ENCODE results near the gene PSMA6.
"Not testable (repeated sequence)": the region's sequence is repeated elsewhere in the genome, so short reads cannot be mapped to it uniquely, and the experiment has no call there.

The PSMA6 gene

DNA sequence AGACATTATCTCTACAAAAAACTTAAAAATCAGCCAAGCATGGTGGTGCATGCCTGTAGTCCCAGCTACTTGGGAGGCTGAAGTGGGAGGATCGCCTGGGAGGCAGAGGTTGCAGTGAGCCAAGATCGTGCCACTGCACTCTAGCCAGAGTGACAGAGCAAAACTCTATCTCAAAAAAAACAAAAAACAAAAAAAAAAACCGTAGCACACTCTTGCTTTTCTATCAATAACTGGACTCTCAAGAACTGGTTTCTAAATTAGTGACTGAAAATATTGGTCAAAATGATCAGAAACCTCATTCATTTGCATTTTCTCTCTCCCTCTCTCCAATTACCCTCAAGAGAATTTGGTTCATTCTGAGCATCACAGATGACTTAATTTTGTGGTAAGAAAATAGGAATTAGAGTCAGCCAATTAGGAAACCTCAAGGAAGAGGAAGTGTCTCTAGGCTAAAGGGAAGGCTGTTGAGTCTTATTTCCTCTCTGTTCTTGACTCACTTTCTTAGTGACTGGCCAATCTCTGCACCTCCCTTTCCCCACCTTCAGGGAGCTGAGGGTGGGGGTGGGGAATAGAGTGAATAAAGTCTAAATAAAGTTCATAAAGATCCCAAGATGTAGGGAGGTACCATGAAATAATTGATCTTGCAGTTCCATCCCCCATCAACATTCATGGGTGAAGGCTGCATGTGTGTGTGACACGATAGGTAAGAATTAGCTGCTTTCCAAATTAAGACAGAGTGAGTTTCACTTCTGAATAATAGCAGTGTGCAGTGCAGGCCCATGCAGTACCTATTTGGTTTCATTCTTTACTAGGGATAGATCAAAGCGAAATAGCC, 6.8 kb upstream of the PSMA6 start:
- DNase-seq, result no peak

DNA sequence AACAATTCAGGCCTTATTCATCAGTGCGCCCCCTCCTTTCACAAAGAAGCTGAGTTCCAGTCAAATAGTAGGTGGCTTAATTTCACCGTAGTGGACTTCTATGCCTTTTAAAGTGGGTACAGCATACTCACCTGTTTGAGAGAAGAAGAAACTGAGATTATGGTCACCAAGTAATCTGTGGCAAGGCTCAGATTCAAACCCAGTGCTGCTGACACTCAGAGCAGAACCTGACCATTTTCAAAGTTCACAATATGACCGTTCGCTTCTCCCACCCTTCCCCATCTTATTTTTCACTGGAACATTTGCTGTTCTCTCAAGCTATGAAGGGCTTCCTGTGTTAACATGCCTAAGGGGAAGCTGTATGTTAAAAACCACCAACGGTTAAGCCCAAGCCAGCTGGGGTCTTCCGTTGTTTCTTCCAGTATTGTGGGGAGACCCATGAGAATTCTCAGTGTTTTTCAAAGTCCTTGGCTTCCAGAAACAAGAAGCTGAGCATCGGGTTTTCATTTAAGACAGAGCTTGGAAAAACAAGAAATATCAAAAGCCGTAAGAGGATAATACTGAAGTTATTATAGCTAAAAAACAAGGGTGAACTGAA, 6.1 kb upstream of the PSMA6 start:
- DNase-seq, result no peak

GRCh38 chr14:35286707-35287106, 5.5 kb upstream of the PSMA6 start:
- no peak for DNase-seq

- no peak for DNase-seq
These were observed 4.7 kb upstream of the PSMA6 start for GRCh38 chr14:35287431-35288013.

DNA sequence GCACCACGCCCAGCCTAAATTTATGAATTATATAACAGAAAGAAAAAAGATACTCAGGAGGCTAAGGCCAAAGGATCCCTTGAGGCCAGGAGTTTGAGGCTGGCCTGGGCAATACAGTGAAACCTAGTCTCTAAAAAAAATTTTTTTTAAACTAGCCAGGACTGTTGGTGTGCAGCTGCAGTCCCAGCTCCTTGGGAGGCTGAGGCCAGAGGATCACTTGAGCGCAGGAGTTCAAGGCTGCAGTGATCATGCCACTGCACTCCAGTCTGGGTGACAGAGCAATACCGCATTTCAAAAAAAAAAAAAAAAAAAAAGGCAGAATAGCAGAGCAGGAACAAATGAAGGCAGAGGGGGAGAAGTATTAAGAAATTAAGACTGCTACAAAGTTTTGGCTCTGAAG, 2.6 kb upstream of the PSMA6 start:
- no peak for DNase-seq

- DNase-seq, result no peak
These were observed 784 bp downstream of the PSMA6 start for GRCh38 chr14:35292770-35293561.

- no peak for DNase-seq
These were observed 3.6 kb downstream of the PSMA6 start for GRCh38 chr14:35295845-35296161.

GRCh38 chr14:35296545-35296944, 4.4 kb downstream of the PSMA6 start:
- DNase-seq, result no peak

- no peak for DNase-seq
These were observed 5.5 kb downstream of the PSMA6 start for GRCh38 chr14:35297706-35298105.

DNA sequence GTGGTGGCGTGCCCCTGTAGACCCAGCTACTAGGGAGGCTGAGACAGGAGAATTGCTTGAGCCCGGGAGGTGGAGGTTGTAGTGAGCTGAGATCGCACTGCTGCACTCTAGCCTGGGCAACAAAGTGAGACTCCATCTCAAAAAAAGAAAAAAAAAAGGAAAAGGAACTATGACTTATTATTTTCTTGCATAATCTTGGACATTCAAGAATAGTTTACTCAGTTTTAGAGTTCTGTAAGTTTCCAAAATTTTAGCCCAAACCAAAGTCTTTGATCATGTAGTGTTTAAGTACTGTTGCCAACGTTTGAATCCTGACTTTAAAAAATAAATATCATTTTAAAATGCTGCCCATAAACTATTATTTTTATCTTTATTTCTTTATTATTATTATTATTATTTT, 6.2 kb downstream of the PSMA6 start:
- DNase-seq, result no peak

DNA sequence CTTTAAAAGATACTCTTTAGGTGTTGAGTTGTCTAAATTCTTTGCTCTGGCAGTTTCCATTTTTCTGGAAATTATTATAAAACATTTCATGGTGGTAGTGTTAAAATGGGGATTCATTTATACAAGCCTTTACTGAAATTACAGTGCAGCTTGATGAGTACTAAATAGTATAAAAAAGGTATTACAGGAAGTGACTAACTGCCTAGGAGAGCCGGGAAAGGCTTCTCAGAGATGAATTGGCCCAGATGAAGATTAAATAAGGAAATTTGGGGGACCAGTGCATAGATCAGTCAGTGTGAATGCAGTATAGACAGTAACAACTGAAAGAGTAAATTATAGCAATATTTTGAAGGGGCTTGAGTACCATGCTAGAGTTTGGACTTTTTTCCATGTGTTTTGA, 7.5 kb downstream of the PSMA6 start:
- no peak for DNase-seq

- no peak for DNase-seq
These were observed 8.0 kb downstream of the PSMA6 start for GRCh38 chr14:35300228-35300627.

DNA sequence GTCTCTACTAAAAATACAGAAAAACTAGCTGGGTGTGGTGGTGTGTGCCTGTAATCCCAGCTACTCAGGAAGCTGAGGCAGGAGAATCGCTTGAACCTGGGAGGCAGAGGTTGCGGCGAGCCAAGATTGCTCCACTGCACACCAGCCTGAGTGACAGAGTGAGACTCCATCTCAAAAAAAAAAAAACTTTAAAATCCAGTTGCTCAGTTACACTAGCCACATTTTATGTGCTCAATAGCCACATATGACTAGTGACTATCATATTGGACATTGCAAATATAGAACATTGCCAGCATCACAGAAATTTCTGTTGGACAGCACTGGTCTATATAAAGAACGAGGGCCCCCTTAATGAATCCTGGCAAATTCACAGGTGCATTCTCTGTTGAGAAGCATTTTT, 9.2 kb downstream of the PSMA6 start:
- DNase-seq, result not testable (repeated sequence)

GRCh38 chr14:35301735-35302528, 9.8 kb downstream of the PSMA6 start:
- no peak for DNase-seq

GRCh38 chr14:35303149-35303935, 11.2 kb downstream of the PSMA6 start:
- DNase-seq, result no peak

- no peak for DNase-seq
These were observed 12.8 kb downstream of the PSMA6 start for GRCh38 chr14:35304812-35305462.

- DNase-seq, result no peak
These were observed 13.5 kb downstream of the PSMA6 start for GRCh38 chr14:35305633-35306032.

DNA sequence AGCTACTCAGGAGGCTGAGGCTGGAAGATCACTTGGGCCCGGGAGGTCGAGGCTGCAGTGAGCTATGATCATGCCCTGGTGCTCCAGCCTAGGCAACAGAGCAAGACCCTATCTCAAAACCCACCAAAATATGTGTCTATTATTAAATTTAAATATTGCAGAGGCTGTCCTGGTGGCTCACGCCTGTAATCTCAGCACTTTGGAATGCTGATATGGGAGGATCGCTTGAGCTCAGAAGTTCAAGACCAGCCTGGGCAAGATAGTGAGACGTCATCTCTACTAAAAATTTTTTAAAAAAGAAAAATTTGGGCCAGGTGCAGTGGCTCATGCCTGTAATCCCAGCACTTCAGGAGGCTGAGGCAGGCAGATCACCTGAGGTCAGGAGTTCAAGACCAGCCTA, 13.9 kb downstream of the PSMA6 start:
- no peak for DNase-seq

DNA sequence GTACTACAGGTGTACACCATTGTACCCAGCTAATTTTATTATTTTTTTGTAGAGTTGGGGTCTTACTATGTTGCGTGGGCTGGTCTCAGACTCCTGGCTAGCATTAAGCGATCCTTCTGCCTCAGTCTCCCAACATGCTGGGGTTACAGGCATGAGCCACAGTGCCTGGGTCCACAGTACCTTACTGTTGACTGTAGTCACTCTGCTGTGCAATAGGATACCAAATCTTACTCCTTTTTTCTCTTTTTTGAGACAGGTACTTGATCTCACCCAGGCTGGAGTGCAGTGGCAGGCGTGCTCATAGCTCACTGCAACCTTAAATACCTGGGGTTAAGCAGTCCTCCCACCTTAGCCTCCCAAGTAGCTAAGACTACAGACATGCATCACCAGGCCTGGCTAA, 25.6 kb downstream of the PSMA6 start:
- no peak for DNase-seq

- DNase-seq, result no peak
These were observed 27.3 kb downstream of the PSMA6 start for GRCh38 chr14:35319509-35319908.

DNA sequence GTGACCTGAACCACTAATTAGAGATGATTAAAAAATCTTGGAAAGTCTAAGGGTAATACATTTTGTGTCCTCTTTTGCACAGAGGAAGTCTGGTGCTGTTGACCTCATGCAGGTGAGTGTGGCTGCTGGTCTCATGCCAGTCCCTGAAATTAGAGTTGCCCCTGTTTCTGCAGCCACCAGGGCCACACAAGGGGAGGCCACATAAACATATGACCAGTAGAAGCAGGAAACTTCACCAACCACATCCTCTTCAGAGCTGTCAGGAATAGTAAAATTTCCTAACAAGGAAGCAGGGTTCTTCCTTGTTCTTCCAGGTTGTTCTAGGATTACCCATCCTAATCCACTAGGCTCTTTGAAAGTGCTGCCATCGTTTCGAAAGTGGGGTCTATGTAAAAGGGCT, 28.3 kb downstream of the PSMA6 start:
- no peak for DNase-seq
